ENCODE data around the gene EPHA6.

DNA sequence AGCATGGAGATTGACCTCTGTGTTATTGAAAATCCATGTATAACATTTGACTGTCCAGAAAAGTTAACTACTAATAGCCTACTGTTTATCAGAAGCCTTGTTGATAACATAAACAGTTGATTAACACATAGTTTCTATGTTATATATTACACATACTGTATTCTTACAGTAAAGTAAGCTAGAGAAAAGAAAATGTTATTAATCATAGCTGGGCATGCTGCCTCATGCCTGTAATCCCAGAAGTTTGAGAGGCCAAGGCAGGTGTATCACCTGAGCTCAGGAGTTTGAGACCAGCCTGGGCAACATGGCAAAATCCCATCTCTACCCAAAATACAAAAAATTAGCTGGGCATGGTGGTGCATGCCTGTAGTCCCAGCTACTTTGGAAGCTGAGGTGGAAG, 163.3 kb downstream of the EPHA6 start:
- no peak for TF ChIP-seq EP300 (IDR thresholded peaks at IDR 0.05; ENCODE audit: low read depth)
- TF ChIP-seq, protein P1, sequence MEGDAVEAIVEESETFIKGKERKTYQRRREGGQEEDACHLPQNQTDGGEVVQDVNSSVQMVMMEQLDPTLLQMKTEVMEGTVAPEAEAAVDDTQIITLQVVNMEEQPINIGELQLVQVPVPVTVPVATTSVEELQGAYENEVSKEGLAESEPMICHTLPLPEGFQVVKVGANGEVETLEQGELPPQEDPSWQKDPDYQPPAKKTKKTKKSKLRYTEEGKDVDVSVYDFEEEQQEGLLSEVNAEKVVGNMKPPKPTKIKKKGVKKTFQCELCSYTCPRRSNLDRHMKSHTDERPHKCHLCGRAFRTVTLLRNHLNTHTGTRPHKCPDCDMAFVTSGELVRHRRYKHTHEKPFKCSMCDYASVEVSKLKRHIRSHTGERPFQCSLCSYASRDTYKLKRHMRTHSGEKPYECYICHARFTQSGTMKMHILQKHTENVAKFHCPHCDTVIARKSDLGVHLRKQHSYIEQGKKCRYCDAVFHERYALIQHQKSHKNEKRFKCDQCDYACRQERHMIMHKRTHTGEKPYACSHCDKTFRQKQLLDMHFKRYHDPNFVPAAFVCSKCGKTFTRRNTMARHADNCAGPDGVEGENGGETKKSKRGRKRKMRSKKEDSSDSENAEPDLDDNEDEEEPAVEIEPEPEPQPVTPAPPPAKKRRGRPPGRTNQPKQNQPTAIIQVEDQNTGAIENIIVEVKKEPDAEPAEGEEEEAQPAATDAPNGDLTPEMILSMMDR (IDR thresholded peaks at IDR 0.05) = no peak

Data from transverse colon (tissue), 3 donors.